HCT116 (cell line): Measurements from ENCODE around the gene ZNF837. TPM values are rescaled to one million over a fixed set of nuclear protein-coding genes. Genes with fewer than 3 reads are reported as not detected.
A peak's percentile ranks its signal among the peaks of the same experiment; 100 is the strongest.

Experiments
- ATAC-seq: fragments of 200-7000 bp; cut with Tn5 transposase; 2 replicates; pipeline ENCODE4 v1.9.1; 2020; ENCODE audit warnings: mild to moderate bottlenecking, moderate library complexity
- BruUV-seq: library from RNA; stranded (reverse); fragments of 400-500 nt; replicated peaks from 2 replicates; lab custom pipeline; 2021; lab: Mats Ljungman, UMichigan
- CTCF ChIA-PET: fragments of 300-600 bp; sonication (Branson Sonifier 250); formaldehyde crosslinking; loops from one replicate; lab custom pipeline; 2021; ENCODE audit warnings: antibody characterized with exemption; lab: Charles Lee
- POLR2A ChIA-PET: fragments of 300-600, 350-600 bp; sonication (Branson Sonifier 250); formaldehyde crosslinking; loops from one replicate; lab custom pipeline; 2021; ENCODE audit warnings: antibody characterized with exemption; lab: Charles Lee
- RAD21 ChIA-PET, 2 experiments: fragments of 300-600 bp; sonication (Branson Sonifier 250); formaldehyde crosslinking; loops; one replicate each; lab custom pipeline; 2023; ENCODE audit warnings: low total read pairs in 2 of 2; ENCODE audit not compliant: uncharacterized antibody in 2 of 2, unreplicated experiment in 2 of 2, low non-redundant PET in 1 of 2; lab: Charles Lee
- DNase-seq: peaks from one replicate; pipeline ENCODE4 v3.0.0-alpha.2; 2010; ENCODE audit warnings: low read depth, low spot score
- H2AFZ ChIP-seq: fragments of 200-600 bp; shearing (Covaris generic), sonication (generic); 2 replicates; pipeline ENCODE4 v1.6.1; 2017; ENCODE audit warnings: low read depth, mixed run types, mixed read lengths, antibody characterized with exemption, low read length; ENCODE audit not compliant: poor library complexity, severe bottlenecking
- H3K27ac ChIP-seq: 2 replicates; pipeline ENCODE4 v1.5.1; 2012; ENCODE audit warnings: low read depth, low read length
- H3K27me3 ChIP-seq: fragments of 200-600 bp; sonication (generic); 2 replicates; pipeline ENCODE4 v1.6.1; 2016; ENCODE audit warnings: mixed run types, low read length, mixed read lengths; ENCODE audit not compliant: insufficient read depth
- H3K36me3 ChIP-seq, 2 experiments: fragments of 200-500 bp in 1 of 2; fragments of 200-600 bp in 1 of 2; sonication (Bioruptor generic) in 1 of 2; sonication (generic) in 1 of 2; 2 replicates each; pipeline versions ENCODE4 v1.5.1 to v1.6.1; 2014 to 2016; ENCODE audit warnings: low read length in 2 of 2, inconsistent platforms in 1 of 2, mixed read lengths in 1 of 2, mixed run types in 1 of 2; ENCODE audit not compliant: insufficient read depth in 2 of 2, control insufficient read depth in 1 of 2
- H3K4me1 ChIP-seq, 2 experiments: fragments of 200-600 bp in 1 of 2; sonication (generic) in 1 of 2; 2 replicates each; pipeline versions ENCODE4 v1.5.1 to v1.6.1; 2012 to 2017; ENCODE audit warnings: low read length in 2 of 2, inconsistent platforms in 1 of 2, mild to moderate bottlenecking in 1 of 2, mixed read lengths in 1 of 2, mixed run types in 1 of 2, moderate library complexity in 1 of 2; ENCODE audit not compliant: insufficient read depth in 2 of 2, control insufficient read depth in 1 of 2
- H3K4me2 ChIP-seq: fragments of 200-600 bp; sonication (generic); 2 replicates; pipeline ENCODE4 v1.6.1; 2017; ENCODE audit warnings: mixed run types, low read length, mixed read lengths
- H3K4me3 ChIP-seq, 2 experiments: fragments of 200-600 bp in 1 of 2; sonication (generic) in 1 of 2; replicated peaks in 1 of 2; 2 replicates each; pipeline ENCODE4 v1.5.1; 2011 to 2016; ENCODE audit warnings: low read length in 2 of 2, control low read depth in 1 of 2, low read depth in 1 of 2, mild to moderate bottlenecking in 1 of 2, mixed read lengths in 1 of 2, mixed run types in 1 of 2
- H3K79me2 ChIP-seq: fragments of 200-600 bp; sonication (generic); 2 replicates; pipeline ENCODE4 v1.6.1; 2017; ENCODE audit warnings: mild to moderate bottlenecking, mixed run types, low read length, moderate library complexity, mixed read lengths; ENCODE audit not compliant: insufficient read depth
- H3K9ac ChIP-seq: fragments of 200-600 bp; sonication (generic); 2 replicates; pipeline ENCODE4 v1.6.1; 2016; ENCODE audit warnings: low read length, mixed read lengths
- H3K9me2 ChIP-seq: fragments of 200-600 bp; sonication (generic), shearing (Covaris generic); 2 replicates; pipeline ENCODE4 v1.6.1; 2017; ENCODE audit warnings: mixed run types, mild to moderate bottlenecking, moderate library complexity; ENCODE audit not compliant: insufficient read depth
- H3K9me3 ChIP-seq, 2 experiments: fragments of 200-500 bp in 1 of 2; fragments of 200-600 bp in 1 of 2; sonication (Bioruptor generic) in 1 of 2; sonication (generic) in 1 of 2; 2 replicates each; pipeline ENCODE4 v1.6.1; 2014 to 2017; ENCODE audit warnings: low read length in 2 of 2, mixed read lengths in 2 of 2, inconsistent platforms in 1 of 2, low read depth in 1 of 2, mild to moderate bottlenecking in 1 of 2, mixed run types in 1 of 2, moderate library complexity in 1 of 2; ENCODE audit not compliant: control insufficient read depth in 1 of 2, insufficient read depth in 1 of 2
- H4K20me1 ChIP-seq: fragments of 200-600 bp; sonication (generic), shearing (Covaris generic); 2 replicates; pipeline ENCODE4 v1.6.1; 2017; ENCODE audit warnings: mixed run types, mild to moderate bottlenecking, moderate library complexity; ENCODE audit not compliant: insufficient read depth
- CBX3 ChIP-seq: IDR thresholded peaks from 2 replicates; pipeline ENCODE4 v1.6.1; 2012; ENCODE audit warnings: low read depth
- CEBPB ChIP-seq: IDR thresholded peaks from 2 replicates; pipeline ENCODE4 v1.6.1; 2012; ENCODE audit warnings: low read depth
- ELF1 ChIP-seq: IDR thresholded peaks from 2 replicates; pipeline ENCODE4 v1.6.1; 2012; ENCODE audit warnings: low read depth, borderline replicate concordance
- EZH2 ChIP-seq: fragments of 200-600 bp; sonication (generic); IDR thresholded peaks from 2 replicates; pipeline ENCODE4 v1.6.1; 2017; ENCODE audit warnings: antibody characterized with exemption, mixed run types
- FOSL1 ChIP-seq: IDR thresholded peaks from 2 replicates; pipeline ENCODE4 v1.6.1; 2012; ENCODE audit warnings: low read depth
- JUND ChIP-seq: IDR thresholded peaks from 2 replicates; pipeline ENCODE4 v1.6.1; 2012
- RAD21 ChIP-seq: IDR thresholded peaks from 2 replicates; pipeline ENCODE4 v1.6.1; 2012; ENCODE audit warnings: low read depth, mild to moderate bottlenecking
- SIN3A ChIP-seq: IDR thresholded peaks from 2 replicates; pipeline ENCODE4 v1.6.1; 2012; ENCODE audit warnings: low read depth
- SP1 ChIP-seq: IDR thresholded peaks from 2 replicates; pipeline ENCODE4 v1.6.1; 2012; ENCODE audit warnings: low read depth
- SRF ChIP-seq: IDR thresholded peaks from 2 replicates; pipeline ENCODE4 v1.6.1; 2012; ENCODE audit warnings: low read depth
- TCF7L2 ChIP-seq: IDR thresholded peaks from 2 replicates; pipeline ENCODE4 v1.7.0; 2011; ENCODE audit warnings: borderline replicate concordance, inconsistent platforms; ENCODE audit not compliant: insufficient read depth, insufficient read length; ENCODE audit errors: extremely low read depth
- YY1 ChIP-seq: IDR thresholded peaks from 2 replicates; pipeline ENCODE4 v1.6.1; 2011; ENCODE audit warnings: low read length, low read depth, moderate library complexity, mild to moderate bottlenecking; ENCODE audit not compliant: insufficient replicate concordance; ENCODE audit errors: extremely low read depth
- ZFX ChIP-seq: fragments of 450-650 bp; IDR thresholded peaks from 2 replicates; pipeline ENCODE4 v1.6.1; 2017
- ZNF274 ChIP-seq: fragments of 200-500 bp; sonication (Bioruptor generic); IDR thresholded peaks from 2 replicates; pipeline ENCODE4 v1.6.1; 2014; ENCODE audit warnings: mild to moderate bottlenecking, low read depth, low read length, inconsistent platforms
- intact Hi-C: fragments of 100-400 bp; cut with micrococcal nuclease; formaldehyde crosslinking; loops from 2 replicates; pipeline ENCODE4 v1.10.0; 2022
- total RNA-seq: library from RNA; stranded (reverse); gene quantifications from one replicate; pipeline ENCODE4 v1.2.1, GENCODE V29; 2021; ENCODE audit not compliant: unreplicated experiment
- TF ChIP-seq, protein P1 (sequence below): IDR thresholded peaks from 2 replicates; pipeline ENCODE4 v1.6.1; 2011; ENCODE audit warnings: mild to moderate bottlenecking, low read length, moderate library complexity; ENCODE audit not compliant: insufficient replicate concordance; ENCODE audit errors: extremely low read depth
- TF ChIP-seq, protein P2 (sequence below): IDR thresholded peaks from 2 replicates; pipeline ENCODE4 v1.6.1; 2012
- TF ChIP-seq, protein P3 (sequence below), 3 experiments: fragments of 200-600 bp in 1 of 3; sonication (generic) in 1 of 3; IDR thresholded peaks in 2 of 3; conservative IDR thresholded peaks in 1 of 3; 2 replicates each; pipeline ENCODE4 v1.5.1; 2012 to 2017; ENCODE audit warnings: low read depth in 2 of 3, low read length in 2 of 3, antibody characterized with exemption in 1 of 3, borderline replicate concordance in 1 of 3, control low read depth in 1 of 3, mild to moderate bottlenecking in 1 of 3, mixed read lengths in 1 of 3, mixed run types in 1 of 3, moderate library complexity in 1 of 3; ENCODE audit not compliant: insufficient read depth in 1 of 3

Gene ZNF837
- total RNA-seq, 1 experiment from 2014 or later, result 3.2 TPM

DNA sequence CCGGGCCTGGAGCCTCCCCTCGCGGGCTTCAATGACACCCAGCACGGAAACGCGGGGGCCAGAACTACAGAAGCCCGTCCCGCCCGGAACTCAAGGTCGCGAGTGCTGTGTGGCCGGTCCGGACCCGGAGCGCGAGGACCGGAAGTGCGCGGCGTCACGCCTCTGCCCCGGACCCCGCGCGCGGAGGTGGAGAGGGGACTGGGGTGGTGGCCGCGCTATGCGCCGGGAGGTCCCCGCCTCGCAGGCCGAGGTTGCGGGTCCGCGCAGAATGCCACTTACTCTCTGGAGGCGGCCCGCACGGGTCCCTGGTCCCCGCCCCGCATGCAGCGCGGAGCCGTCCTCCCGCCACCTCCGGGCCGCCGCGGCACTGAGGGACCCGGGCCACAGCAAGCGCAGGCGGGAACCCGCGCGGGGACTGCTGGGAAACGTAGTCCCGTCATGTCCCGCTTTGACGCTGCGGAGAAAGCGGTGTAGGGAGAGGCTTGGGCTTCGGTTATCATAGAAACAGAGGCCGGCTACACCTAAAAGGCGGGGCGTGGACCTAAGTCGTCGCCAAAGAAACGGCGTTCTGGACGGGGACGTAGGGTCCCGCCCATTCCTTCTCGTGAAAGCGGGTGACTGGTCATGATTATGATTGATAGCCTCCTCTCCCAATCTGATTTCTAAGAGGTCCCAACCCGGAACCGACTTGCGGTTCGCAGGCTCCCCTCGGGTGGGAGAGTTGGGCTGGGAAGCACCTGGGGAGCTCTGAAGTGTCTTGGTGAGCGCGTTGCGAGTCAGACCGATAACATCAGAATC is at the start of gene ZNF837 (continued):
- TF ChIP-seq CEBPB (no peak), JUND (no peak)
- TF ChIP-seq, protein P1, sequence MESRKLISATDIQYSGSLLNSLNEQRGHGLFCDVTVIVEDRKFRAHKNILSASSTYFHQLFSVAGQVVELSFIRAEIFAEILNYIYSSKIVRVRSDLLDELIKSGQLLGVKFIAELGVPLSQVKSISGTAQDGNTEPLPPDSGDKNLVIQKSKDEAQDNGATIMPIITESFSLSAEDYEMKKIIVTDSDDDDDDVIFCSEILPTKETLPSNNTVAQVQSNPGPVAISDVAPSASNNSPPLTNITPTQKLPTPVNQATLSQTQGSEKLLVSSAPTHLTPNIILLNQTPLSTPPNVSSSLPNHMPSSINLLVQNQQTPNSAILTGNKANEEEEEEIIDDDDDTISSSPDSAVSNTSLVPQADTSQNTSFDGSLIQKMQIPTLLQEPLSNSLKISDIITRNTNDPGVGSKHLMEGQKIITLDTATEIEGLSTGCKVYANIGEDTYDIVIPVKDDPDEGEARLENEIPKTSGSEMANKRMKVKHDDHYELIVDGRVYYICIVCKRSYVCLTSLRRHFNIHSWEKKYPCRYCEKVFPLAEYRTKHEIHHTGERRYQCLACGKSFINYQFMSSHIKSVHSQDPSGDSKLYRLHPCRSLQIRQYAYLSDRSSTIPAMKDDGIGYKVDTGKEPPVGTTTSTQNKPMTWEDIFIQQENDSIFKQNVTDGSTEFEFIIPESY, result peak; percentile 30

DNA sequence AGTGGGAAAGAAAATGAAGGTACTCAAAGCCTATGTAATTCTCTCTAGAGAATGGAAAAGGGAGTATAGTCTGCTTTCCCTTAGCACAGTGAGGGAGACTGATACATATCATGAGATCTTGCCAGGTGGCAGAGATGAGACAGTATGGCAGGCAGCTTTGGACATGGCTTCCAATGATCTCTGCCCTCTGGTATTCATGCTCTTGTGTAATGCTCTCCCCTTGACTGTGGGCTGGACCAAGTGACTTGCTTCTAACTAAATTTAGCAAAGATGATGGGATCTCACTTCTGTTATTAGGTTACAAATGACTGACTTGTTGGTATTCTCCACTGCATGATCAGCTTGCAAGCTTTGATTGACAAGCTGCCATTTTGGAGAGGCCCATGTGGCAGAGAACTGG is 48.9 kb upstream of the ZNF837 start:
- POLR2A ChIA-PET, result no interaction called here
- no peak for TF ChIP-seq JUND
- TF ChIP-seq SP1, result no peak
- TF ChIP-seq YY1, result no peak
- TF ChIP-seq CBX3, result no peak
- TF ChIP-seq RAD21, result no peak
- TF ChIP-seq, protein P1, result no peak
- no peak for TF ChIP-seq FOSL1
- no peak for TF ChIP-seq TCF7L2
- no peak for TF ChIP-seq EZH2
- TF ChIP-seq, protein P2, sequence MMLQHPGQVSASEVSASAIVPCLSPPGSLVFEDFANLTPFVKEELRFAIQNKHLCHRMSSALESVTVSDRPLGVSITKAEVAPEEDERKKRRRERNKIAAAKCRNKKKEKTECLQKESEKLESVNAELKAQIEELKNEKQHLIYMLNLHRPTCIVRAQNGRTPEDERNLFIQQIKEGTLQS, result no peak
- no peak for TF ChIP-seq ZNF274
- no peak for TF ChIP-seq SIN3A
- TF ChIP-seq, protein P3, sequence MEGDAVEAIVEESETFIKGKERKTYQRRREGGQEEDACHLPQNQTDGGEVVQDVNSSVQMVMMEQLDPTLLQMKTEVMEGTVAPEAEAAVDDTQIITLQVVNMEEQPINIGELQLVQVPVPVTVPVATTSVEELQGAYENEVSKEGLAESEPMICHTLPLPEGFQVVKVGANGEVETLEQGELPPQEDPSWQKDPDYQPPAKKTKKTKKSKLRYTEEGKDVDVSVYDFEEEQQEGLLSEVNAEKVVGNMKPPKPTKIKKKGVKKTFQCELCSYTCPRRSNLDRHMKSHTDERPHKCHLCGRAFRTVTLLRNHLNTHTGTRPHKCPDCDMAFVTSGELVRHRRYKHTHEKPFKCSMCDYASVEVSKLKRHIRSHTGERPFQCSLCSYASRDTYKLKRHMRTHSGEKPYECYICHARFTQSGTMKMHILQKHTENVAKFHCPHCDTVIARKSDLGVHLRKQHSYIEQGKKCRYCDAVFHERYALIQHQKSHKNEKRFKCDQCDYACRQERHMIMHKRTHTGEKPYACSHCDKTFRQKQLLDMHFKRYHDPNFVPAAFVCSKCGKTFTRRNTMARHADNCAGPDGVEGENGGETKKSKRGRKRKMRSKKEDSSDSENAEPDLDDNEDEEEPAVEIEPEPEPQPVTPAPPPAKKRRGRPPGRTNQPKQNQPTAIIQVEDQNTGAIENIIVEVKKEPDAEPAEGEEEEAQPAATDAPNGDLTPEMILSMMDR (IDR thresholded peaks at IDR 0.05 in 2 of 3, conservative IDR thresholded peaks at IDR 0.05 in 1 of 3; ENCODE audit: borderline replicate concordance in 1 of 3, insufficient read depth in 1 of 3, low read depth in 2 of 3, low read length in 2 of 3), result no peak
- no peak for TF ChIP-seq ELF1
- TF ChIP-seq ZFX, result no peak
- no peak for TF ChIP-seq SRF

More for the DNA sequence above, 48.9 kb upstream of the ZNF837 start:
- CTCF ChIA-PET, result no interaction called here
- peaks cover 0 to 5% of the 10 kb centered on the region in 2 experiments; a peak in 1 of 4 replicates for H3K36me3 ChIP-seq
- DNase-seq, result no peak
- no peak overlapping the region for H3K27ac ChIP-seq
- H4K20me1 ChIP-seq, result no peaks in the 10 kb centered on the region
- peaks cover 10 to 29% of the 10 kb centered on the region in 2 experiments; a peak in 2 of 4 replicates for H3K9me3 ChIP-seq
- no TSS peak for BruUV-seq
- no peak overlapping the region for H2AFZ ChIP-seq
- intact Hi-C loops, result no loop called here
- no peaks in the 10 kb centered on the region for H3K4me1 ChIP-seq
- no peaks in the 10 kb centered on the region for H3K27me3 ChIP-seq
- H3K9me2 ChIP-seq, result no peaks in the 10 kb centered on the region
- H3K79me2 ChIP-seq, result no peaks in the 10 kb centered on the region
- H3K9ac ChIP-seq, result no peak overlapping the region
- no peak overlapping the region for H3K4me3 ChIP-seq
- no peak overlapping the region for H3K4me2 ChIP-seq
- no peak for ATAC-seq
- RAD21 ChIA-PET, result no interaction called here
